ENCODE measurements around the gene B3GLCT.

DNA sequence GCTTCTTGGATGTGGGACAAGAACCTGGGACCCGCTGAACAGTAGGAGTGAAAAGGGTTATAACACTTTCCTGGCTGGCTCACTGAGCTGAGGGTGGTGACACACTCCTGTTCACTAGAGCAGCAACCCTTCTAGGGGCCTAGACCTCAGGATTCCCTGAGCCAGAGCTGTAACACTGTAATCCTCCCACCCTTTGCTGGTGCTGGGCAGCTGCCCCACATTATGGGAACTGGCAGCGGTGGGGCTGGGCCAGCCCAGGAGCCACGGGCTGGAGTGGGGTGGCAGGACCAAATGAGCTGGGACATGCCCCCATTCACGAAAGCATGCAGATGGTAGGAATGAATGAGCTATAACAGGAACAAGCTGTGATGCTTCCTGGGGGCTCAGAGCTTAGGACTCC is 110.6 kb downstream of the B3GLCT start:
- TF ChIP-seq, protein P1, sequence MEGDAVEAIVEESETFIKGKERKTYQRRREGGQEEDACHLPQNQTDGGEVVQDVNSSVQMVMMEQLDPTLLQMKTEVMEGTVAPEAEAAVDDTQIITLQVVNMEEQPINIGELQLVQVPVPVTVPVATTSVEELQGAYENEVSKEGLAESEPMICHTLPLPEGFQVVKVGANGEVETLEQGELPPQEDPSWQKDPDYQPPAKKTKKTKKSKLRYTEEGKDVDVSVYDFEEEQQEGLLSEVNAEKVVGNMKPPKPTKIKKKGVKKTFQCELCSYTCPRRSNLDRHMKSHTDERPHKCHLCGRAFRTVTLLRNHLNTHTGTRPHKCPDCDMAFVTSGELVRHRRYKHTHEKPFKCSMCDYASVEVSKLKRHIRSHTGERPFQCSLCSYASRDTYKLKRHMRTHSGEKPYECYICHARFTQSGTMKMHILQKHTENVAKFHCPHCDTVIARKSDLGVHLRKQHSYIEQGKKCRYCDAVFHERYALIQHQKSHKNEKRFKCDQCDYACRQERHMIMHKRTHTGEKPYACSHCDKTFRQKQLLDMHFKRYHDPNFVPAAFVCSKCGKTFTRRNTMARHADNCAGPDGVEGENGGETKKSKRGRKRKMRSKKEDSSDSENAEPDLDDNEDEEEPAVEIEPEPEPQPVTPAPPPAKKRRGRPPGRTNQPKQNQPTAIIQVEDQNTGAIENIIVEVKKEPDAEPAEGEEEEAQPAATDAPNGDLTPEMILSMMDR (IDR thresholded peaks at IDR 0.05 in 8 of 11, conservative IDR thresholded peaks at IDR 0.05 in 3 of 11), result no peak
- TF ChIP-seq POLR2A (IDR thresholded peaks at IDR 0.05), result no peak

Measured in spleen (tissue), 7 donors.